HEK293 (cell line): ENCODE data around the gene PER1.
A peak's percentile ranks its signal among the peaks of the same experiment; 100 is the strongest.

ENCODE experiments used
- HOXC10 ChIP-seq: sonication (generic); formaldehyde crosslinking; IDR thresholded peaks from 2 replicates; pipeline ENCODE4 v1.8.1; 2023; ENCODE audit warnings: mild to moderate bottlenecking, missing genetic modification reagents
- PRDM10 ChIP-seq: fragments of 450-650 bp; formaldehyde crosslinking; IDR thresholded peaks from 2 replicates; pipeline ENCODE4 v1.5.1; 2016; ENCODE audit warnings: missing biosample characterization, missing genetic modification characterization
- PRDM6 ChIP-seq: fragments of 450-650 bp; formaldehyde crosslinking; IDR thresholded peaks from 2 replicates; pipeline ENCODE4 v1.5.1; 2017; ENCODE audit warnings: missing biosample characterization, missing genetic modification characterization
- SP3 ChIP-seq: fragments of 450-650 bp; formaldehyde crosslinking; IDR thresholded peaks from 2 replicates; pipeline ENCODE4 v1.5.1; 2016; ENCODE audit warnings: missing biosample characterization, missing genetic modification characterization
- SP7 ChIP-seq: fragments of 450-650 bp; formaldehyde crosslinking; IDR thresholded peaks from 2 replicates; pipeline ENCODE4 v1.5.1; 2016; ENCODE audit warnings: missing biosample characterization, missing genetic modification characterization
- ZBTB17 ChIP-seq: fragments of 450-650 bp; formaldehyde crosslinking; IDR thresholded peaks from 2 replicates; pipeline ENCODE4 v1.5.1; 2016; ENCODE audit warnings: missing biosample characterization, missing genetic modification characterization
- ZBTB48 ChIP-seq: fragments of 450-650 bp; formaldehyde crosslinking; IDR thresholded peaks from 2 replicates; pipeline ENCODE4 v1.5.1; 2016; ENCODE audit warnings: missing biosample characterization, missing genetic modification characterization
- ZBTB7A ChIP-seq: fragments of 450-650 bp; formaldehyde crosslinking; IDR thresholded peaks from 2 replicates; pipeline ENCODE4 v1.5.1; 2016; ENCODE audit warnings: low read depth, missing biosample characterization, missing genetic modification characterization
- ZIC2 ChIP-seq: fragments of 450-650 bp; formaldehyde crosslinking; IDR thresholded peaks from 2 replicates; pipeline ENCODE4 v1.5.1; 2016; ENCODE audit warnings: missing biosample characterization, missing genetic modification characterization
- ZNF10 ChIP-seq: fragments of 450-650 bp; formaldehyde crosslinking; IDR thresholded peaks from 2 replicates; pipeline ENCODE4 v1.5.1; 2017; ENCODE audit warnings: missing biosample characterization, missing genetic modification characterization
- ZNF211 ChIP-seq: fragments of 450-650 bp; formaldehyde crosslinking; IDR thresholded peaks from 2 replicates; pipeline ENCODE4 v1.5.1; 2016; ENCODE audit warnings: low read depth, missing biosample characterization, missing genetic modification characterization
- ZNF223 ChIP-seq: fragments of 450-650 bp; formaldehyde crosslinking; IDR thresholded peaks from 2 replicates; pipeline ENCODE4 v1.5.1; 2016; ENCODE audit warnings: missing biosample characterization, missing genetic modification characterization
- ZNF24 ChIP-seq: fragments of 450-650 bp; formaldehyde crosslinking; IDR thresholded peaks from 2 replicates; pipeline ENCODE4 v1.5.1; 2016; ENCODE audit warnings: missing biosample characterization, missing genetic modification characterization
- ZNF433 ChIP-seq: fragments of 450-650 bp; formaldehyde crosslinking; IDR thresholded peaks from 2 replicates; pipeline ENCODE4 v1.5.1; 2016; ENCODE audit warnings: missing biosample characterization, missing genetic modification characterization, low read depth
- ZNF449 ChIP-seq: fragments of 450-650 bp; formaldehyde crosslinking; IDR thresholded peaks from 2 replicates; pipeline ENCODE4 v1.5.1; 2017; ENCODE audit warnings: missing biosample characterization, mild to moderate bottlenecking, missing genetic modification characterization, moderate library complexity
- ZNF639 ChIP-seq: fragments of 450-650 bp; formaldehyde crosslinking; IDR thresholded peaks from 2 replicates; pipeline ENCODE4 v1.5.1; 2016; ENCODE audit warnings: missing biosample characterization, missing genetic modification characterization
- ZNF692 ChIP-seq: fragments of 450-650 bp; formaldehyde crosslinking; IDR thresholded peaks from 2 replicates; pipeline ENCODE4 v1.5.1; 2016; ENCODE audit warnings: missing biosample characterization, missing genetic modification characterization
- ZNF843 ChIP-seq: fragments of 450-650 bp; formaldehyde crosslinking; IDR thresholded peaks from 2 replicates; pipeline ENCODE4 v1.5.1; 2016; ENCODE audit warnings: missing biosample characterization, missing genetic modification characterization
- TF ChIP-seq, protein P1 (sequence below): fragments of 450-650 bp; formaldehyde crosslinking; IDR thresholded peaks from 2 replicates; pipeline ENCODE4 v1.5.1; 2017; ENCODE audit warnings: missing biosample characterization, missing genetic modification characterization
- TF ChIP-seq, protein P2 (sequence below): fragments of 450-650 bp; formaldehyde crosslinking; IDR thresholded peaks from 2 replicates; pipeline ENCODE4 v1.5.1; 2016; ENCODE audit warnings: missing biosample characterization, missing genetic modification characterization
- TF ChIP-seq, protein P3 (sequence below): fragments of 450-650 bp; formaldehyde crosslinking; IDR thresholded peaks from 2 replicates; pipeline ENCODE4 v1.5.1; 2016; ENCODE audit warnings: missing biosample characterization, missing genetic modification characterization

The PER1 gene

DNA sequence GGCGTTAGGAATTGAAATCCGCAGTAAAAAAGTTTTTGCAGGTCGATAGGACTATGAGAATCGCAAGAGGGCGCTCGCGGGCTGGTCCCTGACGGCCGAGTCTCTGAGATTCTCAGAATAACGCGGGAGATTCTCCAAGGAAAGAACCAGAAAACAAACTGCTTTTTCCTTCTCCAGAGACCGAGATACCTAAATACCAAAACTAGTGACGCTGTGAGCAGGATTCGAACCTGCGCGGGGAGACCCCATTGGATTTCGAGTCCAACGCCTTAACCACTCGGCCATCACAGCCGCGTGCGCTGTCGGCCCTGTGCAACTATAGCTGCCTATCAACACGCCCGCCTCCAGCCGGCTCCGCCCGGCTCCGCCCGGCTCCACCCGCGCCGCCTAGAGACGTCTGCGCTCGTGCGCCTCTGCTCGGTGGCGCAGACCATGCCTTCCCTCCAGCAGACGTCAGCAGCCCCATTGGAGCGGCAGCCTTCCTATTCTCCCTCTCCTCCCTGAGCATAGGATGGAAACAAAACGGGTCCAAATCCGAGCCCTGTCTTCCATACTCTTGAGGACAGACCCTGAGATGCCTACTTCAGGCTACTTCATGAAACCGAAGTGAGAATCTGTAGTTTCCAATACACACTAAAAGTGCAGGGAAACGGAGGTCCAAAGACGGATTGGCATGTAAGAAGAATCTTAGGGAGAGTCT, 13.4 kb downstream of the PER1 start (continued):
- TF ChIP-seq ZNF639 (tag by site-specific recombination), result peak; percentile 70; the same call in 1 of the 2 replicates
- TF ChIP-seq, protein P1, sequence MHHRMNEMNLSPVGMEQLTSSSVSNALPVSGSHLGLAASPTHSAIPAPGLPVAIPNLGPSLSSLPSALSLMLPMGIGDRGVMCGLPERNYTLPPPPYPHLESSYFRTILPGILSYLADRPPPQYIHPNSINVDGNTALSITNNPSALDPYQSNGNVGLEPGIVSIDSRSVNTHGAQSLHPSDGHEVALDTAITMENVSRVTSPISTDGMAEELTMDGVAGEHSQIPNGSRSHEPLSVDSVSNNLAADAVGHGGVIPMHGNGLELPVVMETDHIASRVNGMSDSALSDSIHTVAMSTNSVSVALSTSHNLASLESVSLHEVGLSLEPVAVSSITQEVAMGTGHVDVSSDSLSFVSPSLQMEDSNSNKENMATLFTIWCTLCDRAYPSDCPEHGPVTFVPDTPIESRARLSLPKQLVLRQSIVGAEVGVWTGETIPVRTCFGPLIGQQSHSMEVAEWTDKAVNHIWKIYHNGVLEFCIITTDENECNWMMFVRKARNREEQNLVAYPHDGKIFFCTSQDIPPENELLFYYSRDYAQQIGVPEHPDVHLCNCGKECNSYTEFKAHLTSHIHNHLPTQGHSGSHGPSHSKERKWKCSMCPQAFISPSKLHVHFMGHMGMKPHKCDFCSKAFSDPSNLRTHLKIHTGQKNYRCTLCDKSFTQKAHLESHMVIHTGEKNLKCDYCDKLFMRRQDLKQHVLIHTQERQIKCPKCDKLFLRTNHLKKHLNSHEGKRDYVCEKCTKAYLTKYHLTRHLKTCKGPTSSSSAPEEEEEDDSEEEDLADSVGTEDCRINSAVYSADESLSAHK (tag by site-specific recombination), result peak; percentile 43
- TF ChIP-seq HOXC10 (CRISPR knock-in tag), result no peak
- peak; percentile 83 for TF ChIP-seq ZBTB48
- TF ChIP-seq, protein P2, sequence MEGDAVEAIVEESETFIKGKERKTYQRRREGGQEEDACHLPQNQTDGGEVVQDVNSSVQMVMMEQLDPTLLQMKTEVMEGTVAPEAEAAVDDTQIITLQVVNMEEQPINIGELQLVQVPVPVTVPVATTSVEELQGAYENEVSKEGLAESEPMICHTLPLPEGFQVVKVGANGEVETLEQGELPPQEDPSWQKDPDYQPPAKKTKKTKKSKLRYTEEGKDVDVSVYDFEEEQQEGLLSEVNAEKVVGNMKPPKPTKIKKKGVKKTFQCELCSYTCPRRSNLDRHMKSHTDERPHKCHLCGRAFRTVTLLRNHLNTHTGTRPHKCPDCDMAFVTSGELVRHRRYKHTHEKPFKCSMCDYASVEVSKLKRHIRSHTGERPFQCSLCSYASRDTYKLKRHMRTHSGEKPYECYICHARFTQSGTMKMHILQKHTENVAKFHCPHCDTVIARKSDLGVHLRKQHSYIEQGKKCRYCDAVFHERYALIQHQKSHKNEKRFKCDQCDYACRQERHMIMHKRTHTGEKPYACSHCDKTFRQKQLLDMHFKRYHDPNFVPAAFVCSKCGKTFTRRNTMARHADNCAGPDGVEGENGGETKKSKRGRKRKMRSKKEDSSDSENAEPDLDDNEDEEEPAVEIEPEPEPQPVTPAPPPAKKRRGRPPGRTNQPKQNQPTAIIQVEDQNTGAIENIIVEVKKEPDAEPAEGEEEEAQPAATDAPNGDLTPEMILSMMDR (tag by site-specific recombination), result peak; percentile 92
- TF ChIP-seq ZNF449, result peak; percentile 54; the same call in 1 of the 2 replicates
- TF ChIP-seq ZNF10 (tag by site-specific recombination), result 0 out of 2 replicates have a peak, but pooled peaks have one; percentile 64
- TF ChIP-seq PRDM10 (tag by site-specific recombination), result peak; percentile 60
- TF ChIP-seq ZBTB7A (tag by site-specific recombination), result peak; percentile 96; the same call in 1 of the 2 replicates
- TF ChIP-seq ZNF433 (tag by site-specific recombination), result no peak
- TF ChIP-seq ZNF223 (tag by site-specific recombination), result 0 out of 2 replicates have a peak, but pooled peaks have one; percentile 29
- peak; percentile 72; the same call in 1 of the 2 replicates for TF ChIP-seq ZNF24
- no peak for TF ChIP-seq ZNF211
- TF ChIP-seq PRDM6 (tag by site-specific recombination), result peak; percentile 64
- peak; percentile 86 for TF ChIP-seq SP7 (tag by site-specific recombination)
- peak; percentile 98 for TF ChIP-seq ZBTB17 (tag by site-specific recombination)
- peak; percentile 86 for TF ChIP-seq SP3 (tag by site-specific recombination)
- peak; percentile 69 for TF ChIP-seq ZNF692 (tag by site-specific recombination)
- peak; percentile 68 for TF ChIP-seq ZNF843 (tag by site-specific recombination)
- TF ChIP-seq ZIC2 (tag by site-specific recombination), result no peak
- TF ChIP-seq, protein P3, sequence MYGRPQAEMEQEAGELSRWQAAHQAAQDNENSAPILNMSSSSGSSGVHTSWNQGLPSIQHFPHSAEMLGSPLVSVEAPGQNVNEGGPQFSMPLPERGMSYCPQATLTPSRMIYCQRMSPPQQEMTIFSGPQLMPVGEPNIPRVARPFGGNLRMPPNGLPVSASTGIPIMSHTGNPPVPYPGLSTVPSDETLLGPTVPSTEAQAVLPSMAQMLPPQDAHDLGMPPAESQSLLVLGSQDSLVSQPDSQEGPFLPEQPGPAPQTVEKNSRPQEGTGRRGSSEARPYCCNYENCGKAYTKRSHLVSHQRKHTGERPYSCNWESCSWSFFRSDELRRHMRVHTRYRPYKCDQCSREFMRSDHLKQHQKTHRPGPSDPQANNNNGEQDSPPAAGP (tag by site-specific recombination), result peak; percentile 91
